IMR-90 (cell line): ENCODE data around the gene SIM2. TPM values are rescaled to one million over a fixed set of nuclear protein-coding genes. Genes with fewer than 3 reads are reported as not detected.

ENCODE experiments used
- ATAC-seq: fragments of 200-7000 bp; cut with Tn5 transposase; 2 replicates; pipeline ENCODE4 v1.9.1; 2020; ENCODE audit warnings: low read depth, mild to moderate bottlenecking, moderate library complexity
- BruUV-seq: library from RNA; stranded (reverse); fragments of 400-500 nt; replicated peaks from 2 replicates; lab custom pipeline; 2021; lab: Mats Ljungman, UMichigan
- CTCF ChIA-PET: fragments of 300-600 bp; formaldehyde crosslinking; extraction: SDS; loops from one replicate; lab custom pipeline; 2021; ENCODE audit warnings: antibody characterized with exemption; lab: Yijun Ruan, JAX
- POLR2A ChIA-PET: fragments of 300-600 bp; sonication (Branson Sonifier 250); formaldehyde crosslinking; loops from one replicate; lab custom pipeline; 2022; ENCODE audit warnings: antibody characterized with exemption; ENCODE audit not compliant: unreplicated experiment; lab: Charles Lee
- DNase-seq: peaks from one replicate; pipeline ENCODE4 v3.0.0; 2013
- H2AFZ ChIP-seq: replicated peaks from 2 replicates; pipeline ENCODE3; 2013; ENCODE audit warnings: low read length, mild to moderate bottlenecking; ENCODE audit not compliant: poor library complexity
- H2AK5ac ChIP-seq: 2 replicates; pipeline ENCODE4 v1.6.1; 2013; ENCODE audit warnings: low read depth, low read length, inconsistent platforms
- H2AK9ac ChIP-seq: replicated peaks from 2 replicates; pipeline ENCODE3; 2013; ENCODE audit warnings: mild to moderate bottlenecking, low read depth, low read length, moderate library complexity; ENCODE audit not compliant: poor library complexity
- H2BK120ac ChIP-seq: 2 replicates; pipeline ENCODE4 v1.6.1; 2013; ENCODE audit warnings: low read depth, low read length, inconsistent platforms
- H2BK15ac ChIP-seq: 3 replicates; pipeline ENCODE4 v1.6.1; 2013; ENCODE audit warnings: low read depth, low read length, inconsistent platforms
- H2BK20ac ChIP-seq: 2 replicates; pipeline ENCODE4 v1.6.1; 2013; ENCODE audit warnings: low read depth, mild to moderate bottlenecking, inconsistent platforms, low read length, moderate library complexity
- H2BK5ac ChIP-seq: 2 replicates; pipeline ENCODE4 v1.6.1; 2013; ENCODE audit warnings: mild to moderate bottlenecking, low read depth, low read length, inconsistent platforms; ENCODE audit not compliant: poor library complexity, severe bottlenecking
- H3K14ac ChIP-seq: replicated peaks from 2 replicates; pipeline ENCODE4 v1.6.1; 2013; ENCODE audit warnings: low read depth, low read length, inconsistent platforms
- H3K18ac ChIP-seq: 2 replicates; pipeline ENCODE4 v1.6.1; 2013; ENCODE audit warnings: low read depth, low read length, control low read depth
- H3K23ac ChIP-seq: 2 replicates; pipeline ENCODE4 v1.6.1; 2013; ENCODE audit warnings: low read depth, low read length, inconsistent platforms
- H3K27ac ChIP-seq: 2 replicates; pipeline ENCODE4 v1.5.1; 2013; ENCODE audit warnings: mild to moderate bottlenecking, control low read depth, low read length; ENCODE audit not compliant: insufficient read depth
- H3K27me3 ChIP-seq: 2 replicates; pipeline ENCODE4 v1.6.1; 2013; ENCODE audit warnings: low read length; ENCODE audit not compliant: control insufficient read depth, insufficient read depth
- H3K36me3 ChIP-seq: 2 replicates; pipeline ENCODE4 v1.6.1; 2013; ENCODE audit warnings: low read length, mixed read lengths; ENCODE audit not compliant: control insufficient read depth, insufficient read depth
- H3K4ac ChIP-seq: 2 replicates; pipeline ENCODE4 v1.6.1; 2013; ENCODE audit warnings: low read depth, low read length, inconsistent platforms
- H3K4me1 ChIP-seq: 2 replicates; pipeline ENCODE4 v1.6.1; 2013; ENCODE audit warnings: low read length, mixed read lengths; ENCODE audit not compliant: control insufficient read depth, insufficient read depth
- H3K4me2 ChIP-seq: 2 replicates; pipeline ENCODE4 v1.6.1; 2013; ENCODE audit warnings: low read depth, mild to moderate bottlenecking, control low read depth, low read length, moderate library complexity
- H3K4me3 ChIP-seq: 2 replicates; pipeline ENCODE4 v1.5.1; 2013; ENCODE audit warnings: low read depth, mild to moderate bottlenecking, control low read depth, low read length, moderate library complexity; ENCODE audit not compliant: insufficient read depth
- H3K56ac ChIP-seq: 2 replicates; pipeline ENCODE4 v1.6.1; 2013; ENCODE audit warnings: low read length, inconsistent platforms; ENCODE audit not compliant: insufficient read depth; ENCODE audit errors: extremely low read depth
- H3K79me1 ChIP-seq, 2 experiments: 2 replicates each; pipeline ENCODE4 v1.6.1; 2013; ENCODE audit warnings: low read length in 2 of 2, inconsistent platforms in 1 of 2, low read depth in 1 of 2
- H3K9ac ChIP-seq: 2 replicates; pipeline ENCODE4 v1.6.1; 2013; ENCODE audit warnings: low read depth, low read length, control low read depth
- H3K9me1 ChIP-seq: 2 replicates; pipeline ENCODE4 v1.6.1; 2013; ENCODE audit warnings: low read length, inconsistent platforms; ENCODE audit not compliant: insufficient read depth
- H3K9me3 ChIP-seq: 2 replicates; pipeline ENCODE4 v1.6.1; 2013; ENCODE audit warnings: low read length; ENCODE audit not compliant: control insufficient read depth, insufficient read depth
- H4K20me1 ChIP-seq: 2 replicates; pipeline ENCODE4 v1.6.1; 2013; ENCODE audit warnings: low read length, inconsistent platforms; ENCODE audit not compliant: insufficient read depth
- H4K5ac ChIP-seq: 2 replicates; pipeline ENCODE4 v1.6.1; 2013; ENCODE audit warnings: mild to moderate bottlenecking, low read depth, low read length, control low read depth
- H4K8ac ChIP-seq, 2 experiments: 2 replicates each; pipeline ENCODE4 v1.6.1; 2013; ENCODE audit warnings: low read depth in 2 of 2, low read length in 2 of 2, control low read depth in 1 of 2, inconsistent platforms in 1 of 2
- H4K91ac ChIP-seq: 2 replicates; pipeline ENCODE4 v1.6.1; 2013; ENCODE audit warnings: low read depth, low read length, inconsistent platforms; ENCODE audit not compliant: insufficient read depth
- BHLHE40 ChIP-seq: fragments of 150-350 bp; IDR thresholded peaks from 2 replicates; pipeline ENCODE4 v1.6.1; 2016; ENCODE audit warnings: mild to moderate bottlenecking, low read depth, low read length
- CEBPB ChIP-seq: IDR thresholded peaks from 2 replicates; pipeline ENCODE4 v1.6.1; 2012; ENCODE audit warnings: low read depth, low read length, improper control_type of control experiment
- FOS ChIP-seq: fragments of 150-350 bp; IDR thresholded peaks from 2 replicates; pipeline ENCODE4 v1.6.1; 2016; ENCODE audit warnings: low read depth, low read length
- MAFK ChIP-seq: IDR thresholded peaks from 2 replicates; pipeline ENCODE4 v1.6.1; 2012; ENCODE audit warnings: low read depth, low read length, improper control_type of control experiment
- MAZ ChIP-seq: IDR thresholded peaks from 2 replicates; pipeline ENCODE4 v1.6.1; 2012; ENCODE audit warnings: low read depth, mild to moderate bottlenecking, low read length, improper control_type of control experiment, moderate library complexity, borderline replicate concordance
- NFE2L2 ChIP-seq: fragments of 150-350 bp; IDR thresholded peaks from 2 replicates; pipeline ENCODE4 v1.6.1; 2016; ENCODE audit warnings: low read depth, mild to moderate bottlenecking, low read length
- RFX5 ChIP-seq: IDR thresholded peaks from 2 replicates; pipeline ENCODE4 v1.8.0; 2012; ENCODE audit warnings: low read depth, mild to moderate bottlenecking, low read length, moderate library complexity
- SMC3 ChIP-seq: fragments of 150-350 bp; IDR thresholded peaks from 2 replicates; pipeline ENCODE4 v1.6.1; 2016; ENCODE audit warnings: low read depth, mild to moderate bottlenecking, antibody characterized with exemption, low read length, moderate library complexity
- WGBS, 2 experiments: methylation state at CpG; one replicate each; pipeline versions ENCODE4 v1.1.5 to v1.1.7; 2013; ENCODE audit warnings: missing lambda C conversion rate in 2 of 2; ENCODE audit not compliant: insufficient read length in 1 of 2; ENCODE audit errors: extremely low coverage in 2 of 2; 5-methylcytosine and 5-hydroxymethylcytosine counted together
- dilution Hi-C: fragments of 300-500 bp; cut with HindIII; formaldehyde crosslinking; loops from one replicate; pipeline ENCODE4 v1.14.3; 2018; ENCODE audit warnings: low sequenced_read_pairs; ENCODE audit not compliant: unreplicated experiment
- in situ Hi-C: fragments of 300-500 bp; cut with MboI; formaldehyde crosslinking; loops from 3 replicates; pipeline ENCODE4 v1.14.3; 2019; ENCODE audit warnings: low sequenced_read_pairs, inconsistent platforms, mixed read lengths
- intact Hi-C: fragments of 100-400 bp; cut with micrococcal nuclease; formaldehyde crosslinking; loops from 2 replicates; pipeline ENCODE4 v1.10.0; 2022
- polyA plus RNA-seq, 3 experiments: library from polyadenylated mRNA; depleted of rRNA; stranded (reverse); fragments of >200 nt; gene quantifications; 2 replicates each; pipeline ENCODE4 v1.2.3, GENCODE V29; 2012; ENCODE audit warnings: low replicate concordance in 1 of 3
- total RNA-seq: library from RNA; depleted of rRNA; stranded (reverse); fragments of >200 nt; gene quantifications from 2 replicates; pipeline ENCODE4 v1.2.3, GENCODE V29; 2012
- TF ChIP-seq, protein P1 (sequence below): conservative IDR thresholded peaks from 2 replicates; pipeline ENCODE4 v1.5.1; 2012; ENCODE audit warnings: mild to moderate bottlenecking, low read depth, low read length, improper control_type of control experiment
- TF ChIP-seq, protein P2 (sequence below): fragments of 150-350 bp; IDR thresholded peaks from 2 replicates; pipeline ENCODE4 v1.6.1; 2016; ENCODE audit warnings: low read depth, mild to moderate bottlenecking, low read length, moderate library complexity, borderline replicate concordance

SIM2 gene
- total and polyA plus RNA-seq, 2 of the 4 experiments (the other 2 are of a cell fraction): 2.2 to 7.5 TPM

DNA sequence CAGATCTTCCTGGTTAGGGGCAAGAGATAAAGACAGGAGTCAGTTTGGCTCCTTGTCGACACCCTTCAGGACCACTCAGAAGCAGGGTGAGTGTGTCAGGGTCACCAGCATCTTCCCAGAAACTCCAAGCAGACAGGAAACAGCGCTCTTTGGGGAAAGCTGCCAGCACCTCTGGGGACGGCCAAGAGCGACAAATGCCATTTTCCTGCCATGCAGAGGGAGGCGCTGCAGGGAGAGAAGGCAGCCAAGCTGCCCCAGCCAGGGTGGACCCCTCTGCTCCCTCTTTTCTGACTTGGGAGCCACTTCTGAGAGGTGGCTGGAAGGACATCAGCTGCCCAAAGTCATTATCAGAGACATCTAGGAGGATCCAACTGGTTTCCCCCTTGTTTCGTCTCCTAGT, 29.0 kb downstream of the SIM2 start:
- no peak for DNase-seq
- no peak overlapping the region for H2AFZ ChIP-seq
- H2BK120ac ChIP-seq: no peak overlapping the region
- H3K9ac ChIP-seq: no peak overlapping the region
- no peaks in the 10 kb centered on the region for H3K4me1 ChIP-seq
- H2BK20ac ChIP-seq: no peak overlapping the region
- no peak overlapping the region for H4K8ac ChIP-seq
- H3K4me3 ChIP-seq: no peak overlapping the region
- no peak overlapping the region for H3K27ac ChIP-seq
- H3K18ac ChIP-seq: no peak overlapping the region
- H2BK5ac ChIP-seq: no peak overlapping the region
- 49% methylated on average over 4 of the region's 6 CpGs; no CpG with 5 or more reads in 1 of the 2 experiments for WGBS, 2 experiments
- H4K5ac ChIP-seq: no peak overlapping the region
- dilution Hi-C loops: no loop called here
- ATAC-seq: no peak
- no peak overlapping the region for H3K56ac ChIP-seq
- H2AK9ac ChIP-seq: no peak overlapping the region
- no peaks in the 10 kb centered on the region for H4K20me1 ChIP-seq
- ChIA-PET POLR2A (no interaction called here), CTCF (no interaction called here)
- peaks cover 50% of the 10 kb centered on the region for H3K27me3 ChIP-seq
- H2BK15ac ChIP-seq: no peak overlapping the region
- TF ChIP-seq BHLHE40: no peak
- TF ChIP-seq, protein P1, sequence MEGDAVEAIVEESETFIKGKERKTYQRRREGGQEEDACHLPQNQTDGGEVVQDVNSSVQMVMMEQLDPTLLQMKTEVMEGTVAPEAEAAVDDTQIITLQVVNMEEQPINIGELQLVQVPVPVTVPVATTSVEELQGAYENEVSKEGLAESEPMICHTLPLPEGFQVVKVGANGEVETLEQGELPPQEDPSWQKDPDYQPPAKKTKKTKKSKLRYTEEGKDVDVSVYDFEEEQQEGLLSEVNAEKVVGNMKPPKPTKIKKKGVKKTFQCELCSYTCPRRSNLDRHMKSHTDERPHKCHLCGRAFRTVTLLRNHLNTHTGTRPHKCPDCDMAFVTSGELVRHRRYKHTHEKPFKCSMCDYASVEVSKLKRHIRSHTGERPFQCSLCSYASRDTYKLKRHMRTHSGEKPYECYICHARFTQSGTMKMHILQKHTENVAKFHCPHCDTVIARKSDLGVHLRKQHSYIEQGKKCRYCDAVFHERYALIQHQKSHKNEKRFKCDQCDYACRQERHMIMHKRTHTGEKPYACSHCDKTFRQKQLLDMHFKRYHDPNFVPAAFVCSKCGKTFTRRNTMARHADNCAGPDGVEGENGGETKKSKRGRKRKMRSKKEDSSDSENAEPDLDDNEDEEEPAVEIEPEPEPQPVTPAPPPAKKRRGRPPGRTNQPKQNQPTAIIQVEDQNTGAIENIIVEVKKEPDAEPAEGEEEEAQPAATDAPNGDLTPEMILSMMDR: no peak
- TF ChIP-seq RFX5: no peak
- no peak for TF ChIP-seq NFE2L2
- no peak for TF ChIP-seq MAFK
- no peak for TF ChIP-seq SMC3
- no peak for TF ChIP-seq FOS
- no peak for TF ChIP-seq MAZ
- TF ChIP-seq, protein P2, sequence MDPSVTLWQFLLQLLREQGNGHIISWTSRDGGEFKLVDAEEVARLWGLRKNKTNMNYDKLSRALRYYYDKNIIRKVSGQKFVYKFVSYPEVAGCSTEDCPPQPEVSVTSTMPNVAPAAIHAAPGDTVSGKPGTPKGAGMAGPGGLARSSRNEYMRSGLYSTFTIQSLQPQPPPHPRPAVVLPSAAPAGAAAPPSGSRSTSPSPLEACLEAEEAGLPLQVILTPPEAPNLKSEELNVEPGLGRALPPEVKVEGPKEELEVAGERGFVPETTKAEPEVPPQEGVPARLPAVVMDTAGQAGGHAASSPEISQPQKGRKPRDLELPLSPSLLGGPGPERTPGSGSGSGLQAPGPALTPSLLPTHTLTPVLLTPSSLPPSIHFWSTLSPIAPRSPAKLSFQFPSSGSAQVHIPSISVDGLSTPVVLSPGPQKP: no peak
- TF ChIP-seq CEBPB: no peak
- in situ Hi-C loops: no loop called here
- H3K79me1 ChIP-seq: peaks cover 0 to 4% of the 10 kb centered on the region in 2 experiments; a peak in 1 of 4 replicates
- H3K4ac ChIP-seq: no peak overlapping the region
- BruUV-seq: no TSS peak
- intact Hi-C loops: no loop called here
- no peak overlapping the region for H3K14ac ChIP-seq
- no peaks in the 10 kb centered on the region for H3K9me3 ChIP-seq
- H3K23ac ChIP-seq: no peak overlapping the region
- H4K91ac ChIP-seq: no peak overlapping the region
- H2AK5ac ChIP-seq: no peak overlapping the region
- peaks cover 2% of the 10 kb centered on the region; the same call in 1 of the 2 replicates for H3K9me1 ChIP-seq
- H3K4me2 ChIP-seq: no peak overlapping the region
- H3K36me3 ChIP-seq: no peaks in the 10 kb centered on the region
